GM12892 (cell line): Measurements from ENCODE around the gene TMEM98.

Experiments
- POLR2A ChIP-seq: IDR thresholded peaks from 2 replicates; pipeline ENCODE4 v1.6.1; 2011; ENCODE audit warnings: low read depth, low read length, control low read depth
- POLR2AphosphoS5 ChIP-seq: IDR thresholded peaks from 2 replicates; pipeline ENCODE4 v1.6.1; 2011; ENCODE audit warnings: low read depth, low read length, control low read depth
- TAF1 ChIP-seq: IDR thresholded peaks from 2 replicates; pipeline ENCODE4 v1.6.1; 2011; ENCODE audit warnings: low read depth, mild to moderate bottlenecking, control low read depth, low read length, borderline replicate concordance

DNA sequence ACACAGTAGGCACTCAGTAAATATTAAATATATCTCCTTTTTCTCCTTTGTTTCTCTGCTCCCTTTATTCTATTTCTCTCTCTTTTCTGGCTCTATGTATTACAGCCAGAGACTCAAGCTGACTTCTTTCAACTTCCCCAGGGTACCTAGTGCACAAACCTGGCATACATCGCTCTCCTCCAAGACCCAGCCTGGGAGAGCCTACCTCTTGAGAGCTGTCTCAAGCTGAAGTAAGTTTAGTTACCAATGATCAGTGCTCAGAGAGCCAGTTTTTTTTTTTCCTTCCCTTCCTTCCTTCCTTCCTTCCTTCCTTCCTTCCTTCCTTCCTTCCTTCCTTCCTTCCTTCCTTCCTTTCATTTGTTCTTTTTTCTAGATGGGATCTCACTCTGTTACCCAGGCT, 19.8 kb downstream of the TMEM98 start:
- TF ChIP-seq POLR2AphosphoS5 (no peak), POLR2A (no peak), TAF1 (no peak)
